BE2C (cell line): Measurements from ENCODE around the gene KSR1.
"Not testable (repeated sequence)": the region's sequence is repeated elsewhere in the genome, so short reads cannot be mapped to it uniquely, and the experiment has no call there.

ENCODE experiments used
- DNase-seq: peaks from one replicate; pipeline ENCODE4 v3.0.0-alpha.2; 2020
- H3K27me3 ChIP-seq: fragments of 250-450 bp; sonication (Bioruptor Pico); 2 replicates; pipeline ENCODE4 v1.5.1; 2020; ENCODE audit warnings: mild to moderate bottlenecking
- H3K36me3 ChIP-seq: fragments of 250-450 bp; sonication (Bioruptor Pico); 2 replicates; pipeline ENCODE4 v1.5.1; 2020; ENCODE audit warnings: mild to moderate bottlenecking
- H3K4me1 ChIP-seq: fragments of 250-450 bp; sonication (Bioruptor Pico); 2 replicates; pipeline ENCODE4 v1.5.1; 2020
- H3K4me3 ChIP-seq: 2 replicates; pipeline ENCODE4 v1.5.1; 2011; ENCODE audit warnings: low read depth, low read length
- H3K9me3 ChIP-seq: fragments of 250-450 bp; sonication (Bioruptor Pico); 2 replicates; pipeline ENCODE4 v1.5.1; 2020
- TF ChIP-seq, protein P1 (sequence below): IDR thresholded peaks from 2 replicates; pipeline ENCODE4 v1.5.1; 2012; ENCODE audit warnings: mild to moderate bottlenecking, low read depth, low read length

KSR1 gene

GRCh38 chr17:27430882-27431491 is 25.3 kb upstream of the KSR1 start:
- DNase-seq = peak; percentile 50

GRCh38 chr17:27433521-27433920 is 22.7 kb upstream of the KSR1 start:
- H3K4me3 ChIP-seq = no peak overlapping the region
- no peak for DNase-seq
- H3K27me3 ChIP-seq = no peaks in the 10 kb centered on the region
- H3K36me3 ChIP-seq = no peaks in the 10 kb centered on the region
- H3K4me1 ChIP-seq = no peaks in the 10 kb centered on the region
- TF ChIP-seq, protein P1, sequence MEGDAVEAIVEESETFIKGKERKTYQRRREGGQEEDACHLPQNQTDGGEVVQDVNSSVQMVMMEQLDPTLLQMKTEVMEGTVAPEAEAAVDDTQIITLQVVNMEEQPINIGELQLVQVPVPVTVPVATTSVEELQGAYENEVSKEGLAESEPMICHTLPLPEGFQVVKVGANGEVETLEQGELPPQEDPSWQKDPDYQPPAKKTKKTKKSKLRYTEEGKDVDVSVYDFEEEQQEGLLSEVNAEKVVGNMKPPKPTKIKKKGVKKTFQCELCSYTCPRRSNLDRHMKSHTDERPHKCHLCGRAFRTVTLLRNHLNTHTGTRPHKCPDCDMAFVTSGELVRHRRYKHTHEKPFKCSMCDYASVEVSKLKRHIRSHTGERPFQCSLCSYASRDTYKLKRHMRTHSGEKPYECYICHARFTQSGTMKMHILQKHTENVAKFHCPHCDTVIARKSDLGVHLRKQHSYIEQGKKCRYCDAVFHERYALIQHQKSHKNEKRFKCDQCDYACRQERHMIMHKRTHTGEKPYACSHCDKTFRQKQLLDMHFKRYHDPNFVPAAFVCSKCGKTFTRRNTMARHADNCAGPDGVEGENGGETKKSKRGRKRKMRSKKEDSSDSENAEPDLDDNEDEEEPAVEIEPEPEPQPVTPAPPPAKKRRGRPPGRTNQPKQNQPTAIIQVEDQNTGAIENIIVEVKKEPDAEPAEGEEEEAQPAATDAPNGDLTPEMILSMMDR = no peak
- no peaks in the 10 kb centered on the region for H3K9me3 ChIP-seq

More at GRCh38 chr17:27430882-27431491, 25.3 kb upstream of the KSR1 start:
- H3K36me3 ChIP-seq = no peaks in the 10 kb centered on the region
- H3K27me3 ChIP-seq = no peaks in the 10 kb centered on the region
- no peaks in the 10 kb centered on the region for H3K4me1 ChIP-seq
- TF ChIP-seq, protein P1 = peak; percentile 62
- H3K9me3 ChIP-seq = no peaks in the 10 kb centered on the region
- no peak overlapping the region for H3K4me3 ChIP-seq

GRCh38 chr17:27435431-27436070 is 20.7 kb upstream of the KSR1 start:
- not testable (repeated sequence) for H3K4me3 ChIP-seq, H3K4me1 ChIP-seq, DNase-seq, H3K9me3 ChIP-seq, H3K36me3 ChIP-seq, H3K27me3 ChIP-seq

- H3K27me3 ChIP-seq = no peaks in the 10 kb centered on the region
- no peak for DNase-seq
- H3K36me3 ChIP-seq = no peaks in the 10 kb centered on the region
- no peaks in the 10 kb centered on the region for H3K9me3 ChIP-seq
- H3K4me1 ChIP-seq = no peaks in the 10 kb centered on the region
- no peak overlapping the region for H3K4me3 ChIP-seq
- TF ChIP-seq, protein P1 = no peak
Measured at GRCh38 chr17:27438348-27438998, 17.8 kb upstream of the KSR1 start.

DNA sequence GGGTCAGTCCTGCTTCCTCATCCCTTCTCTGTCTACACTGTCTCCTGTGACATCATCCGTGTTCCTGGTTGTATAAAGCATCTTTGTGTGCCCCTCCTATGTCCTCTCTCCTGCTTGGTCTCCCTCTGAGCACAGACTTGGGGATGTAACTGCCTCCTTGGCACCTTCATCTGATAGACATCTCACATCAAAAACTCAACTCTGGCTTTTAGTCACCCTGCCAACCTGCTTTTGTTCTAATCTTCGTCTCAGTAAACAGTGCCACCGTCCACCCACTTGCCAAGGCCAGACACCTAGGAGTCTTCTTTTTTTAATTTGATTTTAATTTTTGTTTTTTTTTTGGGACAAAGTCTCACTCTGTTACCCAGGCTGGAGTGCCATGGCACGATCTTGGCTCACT is 16.9 kb upstream of the KSR1 start:
- no peak for DNase-seq
- no peak overlapping the region for H3K4me3 ChIP-seq
- H3K36me3 ChIP-seq = no peaks in the 10 kb centered on the region
- no peaks in the 10 kb centered on the region for H3K4me1 ChIP-seq
- TF ChIP-seq, protein P1 = no peak
- H3K9me3 ChIP-seq = no peaks in the 10 kb centered on the region
- no peaks in the 10 kb centered on the region for H3K27me3 ChIP-seq

- Histone ChIP-seq H3K4me3 (no peak overlapping the region), H3K4me1 (peaks cover 4% of the 10 kb centered on the region; the same call in 1 of the 2 replicates), H3K27me3 (no peaks in the 10 kb centered on the region), H3K9me3 (no peaks in the 10 kb centered on the region), H3K36me3 (no peaks in the 10 kb centered on the region)
- no peak for DNase-seq
- TF ChIP-seq, protein P1 = no peak
Measured at GRCh38 chr17:27442702-27443101, 13.5 kb upstream of the KSR1 start.
